ENCODE measurements around the gene FSTL1.

FSTL1 gene

GRCh38 chr3:120438216-120438615 is 12.6 kb downstream of the FSTL1 start:
- DNase-seq = no peak

GRCh38 chr3:120437559-120437958 is 13.2 kb downstream of the FSTL1 start:
- DNase-seq = no peak

- no peak for DNase-seq
Measured at GRCh38 chr3:120436523-120437050, 14.2 kb downstream of the FSTL1 start.

- no peak for DNase-seq
Measured at GRCh38 chr3:120435621-120436020, 15.2 kb downstream of the FSTL1 start.

GRCh38 chr3:120433662-120434331 is 17.0 kb downstream of the FSTL1 start:
- DNase-seq = no peak

GRCh38 chr3:120432150-120432860 is 18.5 kb downstream of the FSTL1 start:
- DNase-seq = no peak

- DNase-seq = no peak
Measured at GRCh38 chr3:120429921-120430361, 20.9 kb downstream of the FSTL1 start.

DNA sequence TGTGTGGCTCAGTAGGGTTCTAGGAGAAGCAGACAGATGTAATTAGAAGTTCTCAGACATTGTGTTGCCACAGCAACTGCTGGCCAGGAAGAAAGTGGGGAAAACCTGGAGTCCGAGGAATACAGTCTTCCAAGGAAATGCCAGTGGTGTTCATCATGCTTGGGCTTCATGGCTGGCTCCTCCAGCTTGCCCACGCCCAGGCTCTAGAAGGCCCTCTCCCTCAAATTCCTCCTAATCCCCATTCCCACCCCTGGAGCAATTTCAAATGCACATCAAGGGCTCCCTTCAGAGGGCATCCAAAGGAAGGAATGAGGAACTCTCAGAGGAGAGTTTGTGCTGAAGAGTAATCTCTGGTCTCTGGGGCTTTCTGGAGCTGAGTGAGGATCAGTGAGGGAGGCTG is 21.9 kb downstream of the FSTL1 start:
- DNase-seq = no peak

DNA sequence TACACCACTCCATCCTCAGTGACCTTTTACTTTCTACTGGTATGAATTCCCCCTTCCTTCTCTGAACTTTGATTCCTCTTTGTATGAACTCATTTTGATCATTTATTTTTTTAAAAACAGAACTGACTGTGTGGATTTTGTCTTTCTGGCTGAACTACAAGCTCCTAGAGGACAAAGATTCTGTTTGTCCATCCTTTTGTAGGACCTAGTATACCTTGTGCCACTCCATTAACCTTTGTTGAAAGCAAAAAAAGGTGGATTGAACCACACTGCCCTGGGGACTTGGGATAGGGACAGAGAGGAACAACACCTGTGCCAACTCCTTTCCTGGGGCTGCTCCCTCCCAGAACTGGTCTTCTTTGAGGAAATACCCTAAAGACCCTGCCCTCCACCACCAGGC is 23.6 kb downstream of the FSTL1 start:
- DNase-seq = no peak

DNA sequence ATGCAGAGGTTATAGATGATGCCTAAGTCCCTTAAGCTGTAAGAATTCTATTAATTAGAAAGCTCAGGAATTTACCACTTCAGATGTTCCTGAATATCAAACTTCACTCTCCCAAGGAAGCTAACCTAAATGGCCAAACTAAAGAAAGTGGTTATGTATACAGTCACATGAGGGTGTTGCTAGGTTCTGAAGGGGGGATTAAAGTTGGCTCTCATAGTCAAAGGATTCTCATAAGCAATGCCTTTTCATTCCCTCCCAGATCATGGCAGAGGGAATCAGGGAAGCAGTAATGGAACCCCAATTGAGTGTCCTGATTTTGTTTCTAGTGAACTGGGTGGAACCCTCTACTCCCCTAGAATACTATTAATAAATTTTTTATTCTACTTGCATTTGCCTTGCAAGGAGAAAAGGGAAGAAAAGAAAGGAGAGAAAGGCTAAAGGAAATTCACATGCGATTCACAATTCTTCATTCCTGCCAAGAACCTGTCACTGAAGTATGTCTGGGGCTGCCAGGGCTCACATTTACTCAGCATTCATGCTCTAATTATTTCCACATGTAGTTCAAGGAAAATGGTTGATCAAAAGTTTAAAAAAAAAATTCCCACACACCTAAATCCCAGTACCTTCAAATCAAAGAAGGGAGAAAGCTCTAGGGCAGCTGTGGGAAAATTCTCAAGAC is 25.1 kb downstream of the FSTL1 start:
- no peak for DNase-seq

DNA sequence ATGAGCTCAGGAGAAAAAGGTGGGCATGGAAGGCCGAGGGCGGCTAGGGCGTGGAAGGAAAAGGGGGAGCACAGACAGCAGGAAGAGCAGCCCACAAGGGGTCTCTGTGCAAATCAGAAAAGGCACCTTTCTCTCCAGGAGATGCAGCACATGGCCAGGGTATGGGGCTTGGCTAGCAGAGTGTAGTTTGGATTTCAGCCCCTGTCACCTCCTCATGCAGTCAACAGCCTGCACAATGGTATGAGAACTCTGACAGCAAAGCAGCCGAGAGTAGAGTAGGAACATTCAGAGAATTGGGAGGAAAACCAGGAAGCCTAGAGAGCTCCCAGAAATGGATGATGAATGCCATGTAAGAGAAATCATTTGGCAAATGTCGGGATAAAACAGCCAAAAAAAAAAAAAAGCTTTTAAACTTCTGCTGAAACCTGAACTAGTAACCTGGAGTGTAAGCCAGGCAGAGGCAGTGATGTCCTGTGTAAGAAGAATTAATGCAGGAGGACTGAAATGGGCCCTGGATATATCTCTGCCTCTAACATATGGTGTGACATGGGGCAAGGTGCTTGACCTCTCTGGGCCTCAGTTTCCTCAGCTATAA is 25.7 kb downstream of the FSTL1 start:
- DNase-seq = no peak

- no peak for DNase-seq
Measured at GRCh38 chr3:120424506-120424905, 26.3 kb downstream of the FSTL1 start.

- no peak for DNase-seq
Measured at GRCh38 chr3:120423432-120423831, 27.4 kb downstream of the FSTL1 start.

DNA sequence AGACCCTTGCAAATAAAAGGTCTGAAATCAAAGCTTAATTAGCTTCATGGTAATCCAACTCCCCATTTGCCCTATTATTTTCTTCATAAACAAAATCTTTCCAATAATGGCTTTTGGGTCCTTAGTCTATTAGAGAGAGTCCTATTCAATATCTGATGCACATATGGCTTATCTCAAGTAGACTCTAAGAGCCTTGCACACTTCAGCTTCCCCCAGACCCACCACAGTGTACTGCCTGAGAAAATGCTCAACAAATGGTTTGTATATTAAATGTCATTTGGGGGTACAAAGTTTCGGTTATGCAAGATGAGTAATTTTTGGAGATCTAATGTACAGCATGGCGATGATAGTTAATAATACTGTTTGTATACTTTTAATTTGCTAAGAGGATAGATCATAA is 28.9 kb downstream of the FSTL1 start:
- no peak for DNase-seq

DNA sequence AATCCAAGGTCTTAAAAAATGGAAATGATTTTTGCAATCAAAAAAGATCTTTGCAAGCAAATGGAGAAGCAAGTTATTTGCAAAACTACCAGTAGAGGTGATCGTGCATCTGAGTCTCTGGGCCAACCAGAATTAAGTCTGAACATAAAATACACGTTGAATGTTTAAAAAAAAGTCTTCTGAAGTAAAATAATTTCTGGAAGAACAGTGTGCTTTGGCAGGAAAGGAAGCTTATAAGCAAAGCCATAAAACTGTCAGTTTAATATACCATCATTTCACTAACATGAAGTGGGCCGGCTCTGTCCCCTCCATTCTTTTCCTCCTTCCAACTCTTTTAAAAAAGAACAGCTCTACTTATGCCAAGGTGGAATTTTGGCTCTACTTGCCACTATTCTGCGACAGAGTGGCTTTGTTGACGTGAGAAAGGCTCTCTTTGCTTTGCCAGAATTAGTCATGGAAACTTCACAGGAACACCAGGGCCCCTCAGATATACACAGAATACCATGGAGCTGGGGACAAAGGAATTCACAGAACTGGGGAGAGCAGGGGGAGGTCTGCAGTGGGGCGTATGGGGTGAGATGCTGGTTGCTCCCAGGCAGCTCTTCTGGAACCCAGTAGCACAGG is 29.8 kb downstream of the FSTL1 start:
- no peak for DNase-seq

DNA sequence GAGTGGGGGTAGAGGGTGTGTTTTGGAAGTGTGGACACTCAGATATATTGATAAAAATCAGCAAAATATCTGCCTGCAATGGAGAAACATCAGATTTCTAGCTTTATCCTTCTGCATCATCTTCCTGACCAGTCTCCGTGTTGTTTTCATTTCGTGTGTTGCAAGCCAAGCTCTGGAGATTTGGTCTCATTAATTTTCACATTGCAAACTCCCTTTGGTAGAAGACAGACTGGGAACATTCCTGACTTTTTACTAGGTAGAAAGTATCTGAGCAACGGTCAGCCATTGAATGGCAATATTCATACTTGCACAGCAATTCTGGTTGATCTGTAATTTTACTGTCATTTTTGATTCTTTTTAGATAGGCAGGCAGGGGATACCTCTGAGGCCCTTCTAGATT is 30.4 kb downstream of the FSTL1 start:
- no peak for DNase-seq

GRCh38 chr3:120419797-120420196 is 31.0 kb downstream of the FSTL1 start:
- no peak for DNase-seq

DNA sequence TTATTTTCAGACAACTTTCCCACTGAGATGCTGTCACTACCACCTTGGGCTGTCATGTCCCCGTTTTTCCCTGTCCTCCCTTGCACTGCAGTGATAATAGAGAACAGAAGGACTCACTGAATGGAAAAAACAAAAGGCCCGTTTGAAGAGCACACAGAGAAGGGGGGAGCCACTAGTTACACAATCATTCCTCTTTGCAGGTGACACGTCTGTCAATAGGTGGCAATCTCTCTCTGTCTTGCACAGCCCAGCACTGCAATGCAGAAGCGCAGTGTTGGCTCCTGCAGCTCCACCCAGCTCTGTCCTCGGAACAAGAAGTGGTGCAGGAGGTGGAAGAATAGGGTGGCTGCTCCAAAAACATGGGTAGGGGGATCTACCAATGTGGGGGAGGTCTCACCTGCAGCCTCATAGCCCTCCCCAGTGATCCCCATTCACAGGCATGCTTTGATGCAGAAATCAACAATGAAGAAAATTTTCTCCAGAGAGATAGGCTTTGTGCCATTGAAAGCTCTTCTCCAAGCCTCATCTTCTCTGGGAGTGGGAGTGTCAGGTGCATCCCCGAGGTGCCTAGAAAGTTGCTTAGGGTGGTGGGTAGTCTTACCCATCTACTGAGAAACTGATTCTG is 31.8 kb downstream of the FSTL1 start:
- DNase-seq = no peak

GRCh38 chr3:120418446-120418845 is 32.3 kb downstream of the FSTL1 start:
- no peak for DNase-seq

- DNase-seq = peak; percentile 74
Measured at GRCh38 chr3:120417272-120417911, 33.4 kb downstream of the FSTL1 start.

GRCh38 chr3:120416868-120417267 is 33.9 kb downstream of the FSTL1 start:
- DNase-seq = no peak

DNA sequence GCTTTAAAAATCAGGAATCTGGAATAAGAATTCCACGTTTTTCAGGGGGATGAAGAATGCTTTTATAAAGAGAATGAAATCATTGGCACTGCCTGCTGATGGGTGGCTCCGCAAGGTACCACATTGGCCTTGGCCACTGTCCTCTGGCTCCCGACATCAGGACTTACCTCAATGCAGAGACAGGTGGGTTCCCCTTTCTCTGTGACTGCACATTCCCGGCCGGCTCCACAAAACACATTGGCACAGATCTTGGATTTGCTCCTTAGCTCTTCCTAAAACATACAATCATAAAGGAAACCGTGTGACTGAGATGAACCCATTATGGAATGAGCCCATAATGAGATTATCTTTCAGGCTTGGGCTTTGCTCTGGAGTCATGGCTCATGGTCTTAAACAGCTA is 35.0 kb downstream of the FSTL1 start:
- no peak for DNase-seq
